Stimulated activated CD8-positive, alpha-beta memory T cell treated with anti-CD3 and anti-CD28 coated beads, Interleukin-4, amount 100 ng/mL, for 1 hour (primary cell): Measurements from ENCODE around the gene TTC36.
"Not testable (repeated sequence)": the region's sequence is repeated elsewhere in the genome, so short reads cannot be mapped to it uniquely, and the experiment has no call there.

Source experiments
- DNase-seq, 2 donors: peaks; one replicate each; pipeline ENCODE4 v3.0.0-alpha.2; 2020; ENCODE audit warnings: low read depth in 2 of 2, low spot score in 1 of 2

The TTC36 gene

DNA sequence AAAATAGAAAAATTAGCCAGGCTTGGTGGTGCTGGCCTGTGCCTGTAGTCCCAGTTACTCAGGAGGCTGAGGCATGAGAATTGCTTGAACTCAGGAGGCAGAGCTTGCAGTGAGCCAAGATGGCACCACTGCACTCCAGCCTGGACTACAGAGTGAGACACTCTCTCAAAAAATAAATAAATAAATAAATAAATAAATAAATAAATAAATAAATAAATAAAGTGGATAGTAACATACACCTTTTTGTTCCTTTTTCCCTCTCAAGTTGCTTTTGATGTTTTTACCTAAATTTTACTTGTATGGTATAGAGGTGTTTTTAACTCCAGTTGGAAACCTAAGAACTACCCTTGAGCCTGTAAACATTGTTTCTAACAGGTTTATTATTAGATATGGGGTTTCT lies 50.7 kb downstream of the TTC36 start:
- not testable (repeated sequence) for DNase-seq
